RWPE1 (cell line): ENCODE measurements around the gene MED15.

ENCODE experiments used
- CTCF ChIA-PET: fragments of 350-600 bp; sonication (Branson Sonifier 250); formaldehyde crosslinking; extraction: SDS; loops from one replicate; lab custom pipeline; 2021; lab: Yijun Ruan, JAX
- POLR2A ChIA-PET: fragments of 400-600 bp; formaldehyde crosslinking; extraction: SDS; loops from one replicate; lab custom pipeline; 2020; ENCODE audit warnings: antibody characterized with exemption; ENCODE audit not compliant: low non-redundant PET; lab: Yijun Ruan, JAX
- DNase-seq: peaks from one replicate; pipeline ENCODE4 v3.0.0; 2012; ENCODE audit warnings: low spot score
- H3K27ac ChIP-seq: fragments of 450-650 bp; 2 replicates; pipeline ENCODE4 v1.5.1; 2017
- TF ChIP-seq, protein P1 (sequence below): fragments of 450-650 bp; conservative IDR thresholded peaks from 2 replicates; pipeline ENCODE4 v1.5.1; 2017; ENCODE audit warnings: low read depth, mild to moderate bottlenecking

Gene MED15

GRCh38 chr22:20563941-20564371 is 56.5 kb downstream of the MED15 start:
- ChIA-PET POLR2A (no interaction called here), CTCF (interaction anchor here (0.5 to 1.2 kb wide), 8 partner anchors 11 to 758 kb away, joined by 3 to 5 read pairs (median 4); no protein-coding TSS in a partner anchor)
- DNase-seq = no peak
- peak overlapping the region; percentile 97 for H3K27ac ChIP-seq
- TF ChIP-seq, protein P1, sequence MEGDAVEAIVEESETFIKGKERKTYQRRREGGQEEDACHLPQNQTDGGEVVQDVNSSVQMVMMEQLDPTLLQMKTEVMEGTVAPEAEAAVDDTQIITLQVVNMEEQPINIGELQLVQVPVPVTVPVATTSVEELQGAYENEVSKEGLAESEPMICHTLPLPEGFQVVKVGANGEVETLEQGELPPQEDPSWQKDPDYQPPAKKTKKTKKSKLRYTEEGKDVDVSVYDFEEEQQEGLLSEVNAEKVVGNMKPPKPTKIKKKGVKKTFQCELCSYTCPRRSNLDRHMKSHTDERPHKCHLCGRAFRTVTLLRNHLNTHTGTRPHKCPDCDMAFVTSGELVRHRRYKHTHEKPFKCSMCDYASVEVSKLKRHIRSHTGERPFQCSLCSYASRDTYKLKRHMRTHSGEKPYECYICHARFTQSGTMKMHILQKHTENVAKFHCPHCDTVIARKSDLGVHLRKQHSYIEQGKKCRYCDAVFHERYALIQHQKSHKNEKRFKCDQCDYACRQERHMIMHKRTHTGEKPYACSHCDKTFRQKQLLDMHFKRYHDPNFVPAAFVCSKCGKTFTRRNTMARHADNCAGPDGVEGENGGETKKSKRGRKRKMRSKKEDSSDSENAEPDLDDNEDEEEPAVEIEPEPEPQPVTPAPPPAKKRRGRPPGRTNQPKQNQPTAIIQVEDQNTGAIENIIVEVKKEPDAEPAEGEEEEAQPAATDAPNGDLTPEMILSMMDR = no peak

GRCh38 chr22:20565079-20565734 is 57.8 kb downstream of the MED15 start:
- H3K27ac ChIP-seq = peak overlapping the region; percentile 97
- DNase-seq = no peak
- TF ChIP-seq, protein P1 = no peak
- CTCF ChIA-PET = interaction anchor here (0.5 to 1.2 kb wide), 8 partner anchors 10 to 147 kb away, joined by 3 to 7 read pairs (median 4); no protein-coding TSS in a partner anchor
- POLR2A ChIA-PET = no interaction called here

DNA sequence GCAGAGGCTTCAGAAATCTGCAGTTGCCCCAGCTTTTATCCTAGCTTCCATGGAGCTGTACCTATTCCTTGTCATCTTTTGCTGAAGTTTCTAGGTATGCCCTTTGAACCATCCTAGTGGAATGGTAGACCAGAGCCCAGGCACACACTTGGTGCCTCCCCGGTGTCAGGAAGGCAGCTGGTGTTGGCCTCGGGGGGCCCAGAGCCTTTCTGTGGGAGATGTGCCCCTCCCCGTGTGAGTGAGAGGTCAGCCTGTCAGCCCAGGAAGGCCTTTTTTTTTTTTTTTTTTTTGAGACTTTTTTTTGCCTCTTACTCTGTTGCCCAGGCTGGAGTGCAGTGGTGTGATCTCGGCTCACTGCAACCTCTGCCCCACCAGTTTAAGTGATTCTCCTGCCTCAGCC is 58.4 kb downstream of the MED15 start:
- no peak for DNase-seq
- TF ChIP-seq, protein P1 = no peak
- ChIA-PET POLR2A (no interaction called here), CTCF (interaction anchor here (0.6 kb wide), 1 partner anchor 39 kb away, joined by 5 read pairs; no protein-coding TSS in a partner anchor)
- peak overlapping the region; percentile 97 for H3K27ac ChIP-seq

GRCh38 chr22:20566420-20567260 is 59.2 kb downstream of the MED15 start:
- TF ChIP-seq, protein P1 = no peak
- peak; percentile 41 for DNase-seq
- ChIA-PET POLR2A (no interaction called here), CTCF (interaction anchor here (0.6 to 0.7 kb wide), 2 partner anchors 12 to 370 kb away, joined by 3 read pairs; no protein-coding TSS in a partner anchor)
- peak overlapping the region; percentile 97 for H3K27ac ChIP-seq

- TF ChIP-seq, protein P1 = no peak
- DNase-seq = peak; percentile 51
- POLR2A ChIA-PET = no interaction called here
- peak overlapping the region; percentile 97 for H3K27ac ChIP-seq
- CTCF ChIA-PET = no interaction called here
Measured at GRCh38 chr22:20567371-20567847, 60.0 kb downstream of the MED15 start.

DNA sequence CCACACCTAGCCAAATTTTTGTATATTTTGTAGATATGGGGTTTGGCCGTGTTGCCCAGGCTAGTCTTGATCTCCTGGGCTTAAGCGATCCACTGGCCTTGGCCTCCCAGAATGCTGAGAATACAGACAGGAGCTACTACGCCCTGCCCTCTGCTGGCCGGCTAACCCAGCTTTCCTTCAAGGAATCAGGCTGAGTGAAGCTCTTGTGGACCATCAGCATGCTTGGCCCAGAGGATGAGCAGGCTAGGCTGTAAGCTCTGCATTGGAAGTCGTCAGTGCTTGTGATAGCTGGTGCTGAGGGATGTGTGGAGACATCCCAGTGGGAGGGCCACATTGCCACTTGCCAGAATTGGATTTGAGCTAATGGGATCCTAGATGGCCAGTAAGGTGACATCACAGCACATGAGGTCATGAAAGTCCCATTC is 60.6 kb downstream of the MED15 start:
- peak overlapping the region; percentile 97 for H3K27ac ChIP-seq
- TF ChIP-seq, protein P1 = no peak; the same call in 1 of the 2 replicates
- ChIA-PET POLR2A (interaction anchor here (0.6 kb wide), 1 partner anchor 69 kb away, joined by 3 read pairs; no protein-coding TSS in a partner anchor), CTCF (no interaction called here)
- DNase-seq = no peak
